ENCODE results near the gene RHBDF1.

DNA sequence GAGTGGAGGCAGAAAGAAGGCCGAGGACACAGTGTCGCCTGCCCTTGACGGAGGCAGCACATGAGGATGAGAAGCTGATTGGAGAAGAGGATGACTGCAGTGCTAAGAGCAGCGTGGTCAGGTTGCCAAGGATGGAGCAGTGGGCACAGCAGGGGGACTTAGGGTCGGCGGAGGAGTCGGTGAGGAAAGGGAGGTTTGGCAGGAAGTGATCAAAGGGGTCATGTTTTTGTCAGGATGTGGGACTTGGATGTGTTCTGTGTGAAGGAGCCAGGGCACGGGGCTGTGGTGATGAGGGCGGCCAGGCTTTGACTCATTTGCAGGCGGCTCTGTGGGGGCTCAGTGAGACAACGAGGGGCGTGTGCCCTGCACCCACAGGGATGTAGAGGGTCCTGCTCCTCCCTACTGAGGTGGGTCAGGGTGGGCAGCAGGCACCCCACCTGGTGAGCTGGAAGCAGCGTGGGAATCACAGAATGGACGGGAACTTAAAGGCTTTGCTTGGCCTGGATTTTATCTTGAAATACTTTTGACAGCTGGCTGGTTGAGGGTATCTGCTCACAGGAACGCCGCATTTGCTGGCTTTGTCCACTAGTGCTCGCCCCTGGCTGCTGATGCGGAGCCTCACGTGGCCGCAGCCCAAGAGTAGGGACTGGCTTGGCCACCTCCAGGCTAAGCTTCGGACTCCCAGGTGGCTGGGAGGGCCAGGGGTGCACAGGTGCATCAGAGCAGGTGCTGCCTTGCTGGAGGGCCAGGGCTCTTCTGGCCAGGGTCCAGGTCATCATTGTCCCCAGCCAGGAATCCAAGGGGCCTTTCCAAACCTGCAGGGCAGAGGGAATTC, 11.6 kb upstream of the RHBDF1 start:
- TF ChIP-seq, protein P1, sequence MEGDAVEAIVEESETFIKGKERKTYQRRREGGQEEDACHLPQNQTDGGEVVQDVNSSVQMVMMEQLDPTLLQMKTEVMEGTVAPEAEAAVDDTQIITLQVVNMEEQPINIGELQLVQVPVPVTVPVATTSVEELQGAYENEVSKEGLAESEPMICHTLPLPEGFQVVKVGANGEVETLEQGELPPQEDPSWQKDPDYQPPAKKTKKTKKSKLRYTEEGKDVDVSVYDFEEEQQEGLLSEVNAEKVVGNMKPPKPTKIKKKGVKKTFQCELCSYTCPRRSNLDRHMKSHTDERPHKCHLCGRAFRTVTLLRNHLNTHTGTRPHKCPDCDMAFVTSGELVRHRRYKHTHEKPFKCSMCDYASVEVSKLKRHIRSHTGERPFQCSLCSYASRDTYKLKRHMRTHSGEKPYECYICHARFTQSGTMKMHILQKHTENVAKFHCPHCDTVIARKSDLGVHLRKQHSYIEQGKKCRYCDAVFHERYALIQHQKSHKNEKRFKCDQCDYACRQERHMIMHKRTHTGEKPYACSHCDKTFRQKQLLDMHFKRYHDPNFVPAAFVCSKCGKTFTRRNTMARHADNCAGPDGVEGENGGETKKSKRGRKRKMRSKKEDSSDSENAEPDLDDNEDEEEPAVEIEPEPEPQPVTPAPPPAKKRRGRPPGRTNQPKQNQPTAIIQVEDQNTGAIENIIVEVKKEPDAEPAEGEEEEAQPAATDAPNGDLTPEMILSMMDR (IDR thresholded peaks at IDR 0.05) = no peak
- TF ChIP-seq, protein P2, sequence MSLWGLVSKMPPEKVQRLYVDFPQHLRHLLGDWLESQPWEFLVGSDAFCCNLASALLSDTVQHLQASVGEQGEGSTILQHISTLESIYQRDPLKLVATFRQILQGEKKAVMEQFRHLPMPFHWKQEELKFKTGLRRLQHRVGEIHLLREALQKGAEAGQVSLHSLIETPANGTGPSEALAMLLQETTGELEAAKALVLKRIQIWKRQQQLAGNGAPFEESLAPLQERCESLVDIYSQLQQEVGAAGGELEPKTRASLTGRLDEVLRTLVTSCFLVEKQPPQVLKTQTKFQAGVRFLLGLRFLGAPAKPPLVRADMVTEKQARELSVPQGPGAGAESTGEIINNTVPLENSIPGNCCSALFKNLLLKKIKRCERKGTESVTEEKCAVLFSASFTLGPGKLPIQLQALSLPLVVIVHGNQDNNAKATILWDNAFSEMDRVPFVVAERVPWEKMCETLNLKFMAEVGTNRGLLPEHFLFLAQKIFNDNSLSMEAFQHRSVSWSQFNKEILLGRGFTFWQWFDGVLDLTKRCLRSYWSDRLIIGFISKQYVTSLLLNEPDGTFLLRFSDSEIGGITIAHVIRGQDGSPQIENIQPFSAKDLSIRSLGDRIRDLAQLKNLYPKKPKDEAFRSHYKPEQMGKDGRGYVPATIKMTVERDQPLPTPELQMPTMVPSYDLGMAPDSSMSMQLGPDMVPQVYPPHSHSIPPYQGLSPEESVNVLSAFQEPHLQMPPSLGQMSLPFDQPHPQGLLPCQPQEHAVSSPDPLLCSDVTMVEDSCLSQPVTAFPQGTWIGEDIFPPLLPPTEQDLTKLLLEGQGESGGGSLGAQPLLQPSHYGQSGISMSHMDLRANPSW (CRISPR knock-in tag; conservative IDR thresholded peaks at IDR 0.05; ENCODE audit: low read depth) = no peak
- no peak for TF ChIP-seq ATF1 (CRISPR knock-in tag; IDR thresholded peaks at IDR 0.05)
- TF ChIP-seq CREB1 (CRISPR knock-in tag; IDR thresholded peaks at IDR 0.05) = no peak
- TF ChIP-seq, protein P3, sequence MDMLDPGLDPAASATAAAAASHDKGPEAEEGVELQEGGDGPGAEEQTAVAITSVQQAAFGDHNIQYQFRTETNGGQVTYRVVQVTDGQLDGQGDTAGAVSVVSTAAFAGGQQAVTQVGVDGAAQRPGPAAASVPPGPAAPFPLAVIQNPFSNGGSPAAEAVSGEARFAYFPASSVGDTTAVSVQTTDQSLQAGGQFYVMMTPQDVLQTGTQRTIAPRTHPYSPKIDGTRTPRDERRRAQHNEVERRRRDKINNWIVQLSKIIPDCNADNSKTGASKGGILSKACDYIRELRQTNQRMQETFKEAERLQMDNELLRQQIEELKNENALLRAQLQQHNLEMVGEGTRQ (CRISPR knock-in tag; IDR thresholded peaks at IDR 0.05) = no peak
- TF ChIP-seq ESRRA (CRISPR knock-in tag; IDR thresholded peaks at IDR 0.05; ENCODE audit: borderline replicate concordance) = no peak
- TF ChIP-seq, protein P4, sequence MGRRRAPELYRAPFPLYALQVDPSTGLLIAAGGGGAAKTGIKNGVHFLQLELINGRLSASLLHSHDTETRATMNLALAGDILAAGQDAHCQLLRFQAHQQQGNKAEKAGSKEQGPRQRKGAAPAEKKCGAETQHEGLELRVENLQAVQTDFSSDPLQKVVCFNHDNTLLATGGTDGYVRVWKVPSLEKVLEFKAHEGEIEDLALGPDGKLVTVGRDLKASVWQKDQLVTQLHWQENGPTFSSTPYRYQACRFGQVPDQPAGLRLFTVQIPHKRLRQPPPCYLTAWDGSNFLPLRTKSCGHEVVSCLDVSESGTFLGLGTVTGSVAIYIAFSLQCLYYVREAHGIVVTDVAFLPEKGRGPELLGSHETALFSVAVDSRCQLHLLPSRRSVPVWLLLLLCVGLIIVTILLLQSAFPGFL (CRISPR knock-in tag; IDR thresholded peaks at IDR 0.05; ENCODE audit: borderline replicate concordance) = no peak
- TF ChIP-seq, protein P5, sequence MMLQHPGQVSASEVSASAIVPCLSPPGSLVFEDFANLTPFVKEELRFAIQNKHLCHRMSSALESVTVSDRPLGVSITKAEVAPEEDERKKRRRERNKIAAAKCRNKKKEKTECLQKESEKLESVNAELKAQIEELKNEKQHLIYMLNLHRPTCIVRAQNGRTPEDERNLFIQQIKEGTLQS (CRISPR knock-in tag; conservative IDR thresholded peaks at IDR 0.05) = no peak

Measured in WTC11 (cell line).